Liver (tissue), 9 donors: ENCODE measurements around the gene SPHK1. TPM values are rescaled to one million over a fixed set of nuclear protein-coding genes. Genes with fewer than 3 reads are reported as not detected.

Experiments
- DNase-seq: peaks from one replicate; pipeline ENCODE4 v3.0.0-alpha.2; 2017; ENCODE audit warnings: low spot score
- H3K27ac ChIP-seq, 2 donors: one replicate each; pipeline ENCODE4 v1.7.0; 2013; ENCODE audit warnings: inconsistent platforms in 2 of 2, low read length in 2 of 2, control low read depth in 1 of 2, low read depth in 1 of 2, mild to moderate bottlenecking in 1 of 2
- H3K27me3 ChIP-seq, 4 donors: one replicate each; pipeline versions ENCODE4 v1.6.1 to v1.7.0; 2013; ENCODE audit warnings: low read length in 3 of 4, inconsistent platforms in 1 of 4, mild to moderate bottlenecking in 1 of 4, moderate library complexity in 1 of 4; ENCODE audit not compliant: control insufficient read depth in 4 of 4, insufficient read depth in 4 of 4
- H3K36me3 ChIP-seq, 4 donors: one replicate each; pipeline versions ENCODE4 v1.6.1 to v1.7.0; 2013; ENCODE audit warnings: low read length in 3 of 4, mild to moderate bottlenecking in 3 of 4, low read depth in 1 of 4, moderate library complexity in 1 of 4; ENCODE audit not compliant: control insufficient read depth in 4 of 4, insufficient read depth in 3 of 4
- H3K4me1 ChIP-seq, 4 donors: one replicate each; pipeline versions ENCODE4 v1.6.1 to v1.7.0; 2013; ENCODE audit warnings: low read length in 3 of 4, mild to moderate bottlenecking in 3 of 4, moderate library complexity in 1 of 4; ENCODE audit not compliant: control insufficient read depth in 4 of 4, insufficient read depth in 4 of 4
- H3K4me3 ChIP-seq, 3 donors: one replicate each; pipeline versions ENCODE4 v1.6.1 to v1.7.0; 2013; ENCODE audit warnings: low read length in 3 of 3, control low read depth in 1 of 3, low read depth in 1 of 3, mild to moderate bottlenecking in 1 of 3
- H3K9ac ChIP-seq, 2 donors: one replicate each; pipeline ENCODE4 v1.7.0; 2013; ENCODE audit warnings: low read length in 2 of 2, mild to moderate bottlenecking in 2 of 2, moderate library complexity in 2 of 2, control low read depth in 1 of 2, low read depth in 1 of 2
- H3K9me3 ChIP-seq, 4 donors: one replicate each; pipeline versions ENCODE4 v1.6.1 to v1.7.0; 2013; ENCODE audit warnings: low read length in 3 of 4; ENCODE audit not compliant: control insufficient read depth in 4 of 4
- CTCF ChIP-seq: fragments of 150-350 bp; IDR thresholded peaks from 2 replicates; pipeline ENCODE4 v1.5.1; 2017; ENCODE audit warnings: improper control_type of control experiment, low read depth, low read length; ENCODE audit not compliant: missing input control
- FOXA1 ChIP-seq: IDR thresholded peaks from 2 replicates; pipeline ENCODE4 v1.6.1; 2016; ENCODE audit warnings: antibody characterized with exemption
- FOXA2 ChIP-seq: IDR thresholded peaks from 2 replicates; pipeline ENCODE4 v1.6.1; 2016; ENCODE audit warnings: antibody characterized with exemption
- GABPA ChIP-seq, 2 donors: IDR thresholded peaks in 1 of 2; conservative IDR thresholded peaks in 1 of 2; 2 replicates each; pipeline ENCODE4 v1.6.1; 2016; ENCODE audit warnings: antibody characterized with exemption in 2 of 2, mild to moderate bottlenecking in 1 of 2, moderate library complexity in 1 of 2
- HNF4G ChIP-seq: IDR thresholded peaks from 2 replicates; pipeline ENCODE4 v1.6.1; 2016; ENCODE audit warnings: antibody characterized with exemption
- JUND ChIP-seq, 2 donors: IDR thresholded peaks; 2 replicates each; pipeline ENCODE4 v1.6.1; 2016; ENCODE audit warnings: antibody characterized with exemption in 2 of 2
- MAX ChIP-seq: IDR thresholded peaks from 2 replicates; pipeline ENCODE4 v1.6.1; 2016; ENCODE audit warnings: antibody characterized with exemption
- NR2F2 ChIP-seq: IDR thresholded peaks from 2 replicates; pipeline ENCODE4 v1.6.1; 2016; ENCODE audit warnings: antibody characterized with exemption
- RAD21 ChIP-seq, 2 donors: IDR thresholded peaks; 2 replicates each; pipeline ENCODE4 v1.6.1; 2016; ENCODE audit warnings: antibody characterized with exemption in 2 of 2, mild to moderate bottlenecking in 2 of 2
- RXRA ChIP-seq, 2 donors: IDR thresholded peaks; 2 replicates each; pipeline ENCODE4 v1.6.1; 2017 to 2018; ENCODE audit warnings: antibody characterized with exemption in 2 of 2, mild to moderate bottlenecking in 1 of 2
- ZBTB33 ChIP-seq: IDR thresholded peaks from 2 replicates; pipeline ENCODE4 v1.6.1; 2016; ENCODE audit warnings: antibody characterized with exemption
- WGBS: extraction: QIAGEN DNeasy Blood & Tissue Kit; methylation state at CpG from one replicate; pipeline ENCODE4 v1.1.7; 2013; 5-methylcytosine and 5-hydroxymethylcytosine counted together
- polyA plus RNA-seq, 2 donors: library from polyadenylated mRNA; stranded (reverse) in 1 of 2; unstranded in 1 of 2; fragments of 200-250 nt in 1 of 2; fragments of >200 nt in 1 of 2; fragmentation: Nextera tagmentation in 1 of 2; extraction: Ambion mirVana in 1 of 2; gene quantifications; one replicate each; pipeline versions ENCODE4 v1.2.1 to v1.2.3, GENCODE V29; 2013 to 2015
- total RNA-seq, 2 donors: library from RNA; depleted of rRNA; stranded (reverse); fragments of >200 nt; gene quantifications; one replicate each; pipeline ENCODE4 v1.2.3, GENCODE V29; 2014
- donor health status: healthy.
- donor health status: healthy.
- donor health status: healthy.
- donor health status: healthy.
- donor health status: healthy.

The SPHK1 gene
- total and polyA plus RNA-seq, 4 donors = 0.89 to 11.4 (median 1.1) TPM

- Histone ChIP-seq H3K36me3 (peaks cover 0 to 9% (median under 1%) of the 10 kb centered on the region in 4 donors), H3K9me3 (no peaks in the 10 kb centered on the region), H3K4me1 (peaks cover 14 to 40% (median 29%) of the 10 kb centered on the region in 4 donors), H3K27me3 (no peaks in the 10 kb centered on the region), H3K4me3 (peak overlapping the region in 2 of 3 donors; percentile 24 to 54), H3K9ac (no peak overlapping the region), H3K27ac (no peak overlapping the region)
- TF ChIP-seq RXRA (IDR thresholded peaks at IDR 0.05) (peak; percentile 34 to 55), CTCF (peak; percentile 76), FOXA1 (no peak), GABPA (IDR thresholded peaks at IDR 0.05 in 1 of 2, conservative IDR thresholded peaks at IDR 0.05 in 1 of 2) (no peak), RAD21 (IDR thresholded peaks at IDR 0.05) (peak; percentile 64 to 77)
- 29% methylated on average over 52 of the region's 52 CpGs for WGBS
- peak; percentile 92 for DNase-seq
Observed at GRCh38 chr17:76385892-76386786, 1.7 kb downstream of the SPHK1 start.

GRCh38 chr17:76386966-76387765 lies 2.8 kb downstream of the SPHK1 start:
- TF ChIP-seq CTCF (no peak), GABPA (IDR thresholded peaks at IDR 0.05 in 1 of 2, conservative IDR thresholded peaks at IDR 0.05 in 1 of 2) (no peak)
- Histone ChIP-seq H3K27ac (no peak overlapping the region), H3K9ac (no peak overlapping the region), H3K4me3 (no peak overlapping the region), H3K4me1 (peaks cover 14 to 40% (median 29%) of the 10 kb centered on the region in 4 donors), H3K36me3 (peaks cover 0 to 13% (median under 1%) of the 10 kb centered on the region in 4 donors), H3K9me3 (no peaks in the 10 kb centered on the region), H3K27me3 (no peaks in the 10 kb centered on the region)
- WGBS = 86% methylated on average over 31 of the region's 31 CpGs
- peak; percentile 33 for DNase-seq

GRCh38 chr17:76388966-76389888 lies 4.8 kb downstream of the SPHK1 start:
- Histone ChIP-seq H3K27ac (no peak overlapping the region), H3K9ac (no peak overlapping the region), H3K4me1 (peaks cover 11 to 25% (median 16%) of the 10 kb centered on the region in 4 donors), H3K27me3 (no peaks in the 10 kb centered on the region), H3K4me3 (no peak overlapping the region), H3K9me3 (no peaks in the 10 kb centered on the region), H3K36me3 (peaks cover 0 to 21% (median 5%) of the 10 kb centered on the region in 4 donors)
- 94% methylated on average over 16 of the region's 16 CpGs for WGBS
- peak; percentile 33 for DNase-seq
- TF ChIP-seq HNF4G (no peak), NR2F2 (no peak), MAX (no peak), RAD21 (IDR thresholded peaks at IDR 0.05) (no peak), FOXA2 (no peak), JUND (IDR thresholded peaks at IDR 0.05) (no peak), ZBTB33 (no peak), FOXA1 (no peak), CTCF (no peak), RXRA (IDR thresholded peaks at IDR 0.05) (no peak)
